ENCODE results near the gene IVD. TPM values are rescaled to one million over a fixed set of nuclear protein-coding genes. Genes with fewer than 3 reads are reported as not detected.

IVD gene
- total and polyA plus RNA-seq, 9 of the 15 experiments (the other 6 are each of a cell fraction or from before 2014, with no cell fraction given) = 0.15 to 4.5 (median 2.4) TPM

- peak; percentile 96 to 98 for TF ChIP-seq E2F6 (IDR thresholded peaks at IDR 0.05; ENCODE audit: borderline replicate concordance in 1 of 2, extremely low read depth in 1 of 2, insufficient read depth in 1 of 2, insufficient read length in 1 of 2, low read depth in 1 of 2, low read length in 1 of 2, poor library complexity in 1 of 2, severe bottlenecking in 1 of 2)
- TF ChIP-seq ATF7 (IDR thresholded peaks at IDR 0.05) = peak; percentile 58; the same call in 1 of the 2 replicates
- TF ChIP-seq ATF4 (CRISPR knock-in tag; IDR thresholded peaks at IDR 0.05) = no peak
- TF ChIP-seq ZNF76 (CRISPR knock-in tag; IDR thresholded peaks at IDR 0.05; ENCODE audit: borderline replicate concordance) = no peak
- no peak for TF ChIP-seq CLOCK (CRISPR knock-in tag; IDR thresholded peaks at IDR 0.05; ENCODE audit: borderline replicate concordance)
- TF ChIP-seq RB1 (IDR thresholded peaks at IDR 0.05; ENCODE audit: low read depth) = peak; percentile 93
- TF ChIP-seq NUFIP1 (IDR thresholded peaks at IDR 0.05; ENCODE audit: partially characterized antibody) = no peak
- no peak for TF ChIP-seq ZNF77 (CRISPR knock-in tag; IDR thresholded peaks at IDR 0.05)
- TF ChIP-seq MYC (IDR thresholded peaks at IDR 0.05; ENCODE audit: low read depth, low read length) = peak; percentile 88
- TF ChIP-seq MYC (CRISPR knock-in tag; IDR thresholded peaks at IDR 0.05; ENCODE audit: borderline replicate concordance, low read depth) = no peak
- peak; percentile 39; the same call in 1 of the 2 replicates for TF ChIP-seq BHLHE40 (IDR thresholded peaks at IDR 0.05; ENCODE audit: low read length)
- 0 out of 4 replicates have a peak, but pooled peaks of 1 of the 2 experiments have one; percentile 55 for TF ChIP-seq ZNF639 (CRISPR knock-in tag; conservative IDR thresholded peaks at IDR 0.05 in 1 of 2, IDR thresholded peaks at IDR 0.05 in 1 of 2)
- TF ChIP-seq ZBTB11 (CRISPR knock-in tag; IDR thresholded peaks at IDR 0.05) = no peak
- TF ChIP-seq HNRNPL (IDR thresholded peaks at IDR 0.05; ENCODE audit: low read depth, low read length) = peak; percentile 95
Measured at GRCh38 chr15:40367686-40368611, 37.6 kb upstream of the IVD start (continued).
